KOPT-K1 (cell line): ENCODE results near the gene HPDL.
"Not testable (repeated sequence)": the region's sequence is repeated elsewhere in the genome, so short reads cannot be mapped to it uniquely, and the experiment has no call there.

Experiments used
- H3K27ac ChIP-seq: fragments of 200-600 bp; sonication (generic); 2 replicates; pipeline ENCODE4 v1.5.1; 2016; ENCODE audit warnings: antibody characterized with exemption, mild to moderate bottlenecking, low read depth, low read length; ENCODE audit not compliant: poor library complexity, severe bottlenecking
- H3K36me3 ChIP-seq: fragments of 200-600 bp; sonication (generic); 2 replicates; pipeline ENCODE4 v1.5.1; 2017; ENCODE audit warnings: antibody characterized with exemption, mild to moderate bottlenecking, low read length, moderate library complexity; ENCODE audit not compliant: insufficient read depth
- H3K9me3 ChIP-seq: fragments of 200-600 bp; sonication (generic); 2 replicates; pipeline ENCODE4 v1.5.1; 2017; ENCODE audit warnings: antibody characterized with exemption, low read length, mild to moderate bottlenecking; ENCODE audit not compliant: insufficient read depth, poor library complexity, severe bottlenecking

Gene HPDL

DNA sequence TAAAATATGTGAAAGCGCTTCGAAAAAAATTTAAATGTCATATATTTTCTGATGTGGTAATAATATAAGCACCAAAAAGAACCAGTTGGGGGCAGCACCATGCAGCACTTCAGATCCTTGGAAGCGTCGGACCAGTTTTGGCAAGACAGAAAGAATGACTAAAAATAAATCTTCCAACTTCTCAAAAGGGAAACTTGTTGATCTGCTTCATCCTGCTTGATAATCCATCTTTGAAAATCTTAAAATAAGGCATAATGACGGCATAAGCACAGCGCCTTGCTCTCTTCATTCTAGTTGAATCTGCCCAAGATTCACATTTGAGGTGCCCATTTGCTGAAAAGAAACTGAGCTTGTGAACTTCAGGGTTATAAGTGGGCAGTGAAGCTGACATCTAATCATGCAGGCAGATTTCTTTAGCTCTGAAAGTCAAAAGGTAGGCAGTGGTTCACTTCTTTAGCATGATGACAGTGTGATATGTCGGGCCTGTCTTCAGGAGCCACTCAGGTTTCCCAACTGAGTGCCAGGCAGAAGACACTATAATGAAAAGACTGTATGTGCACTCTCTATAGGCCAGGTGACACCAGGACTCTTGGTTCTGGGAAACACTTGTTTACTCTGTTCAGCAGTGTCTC is 33.3 kb downstream of the HPDL start:
- no peak overlapping the region for H3K27ac ChIP-seq
- H3K9me3 ChIP-seq = no peaks in the 10 kb centered on the region
- no peaks in the 10 kb centered on the region for H3K36me3 ChIP-seq

DNA sequence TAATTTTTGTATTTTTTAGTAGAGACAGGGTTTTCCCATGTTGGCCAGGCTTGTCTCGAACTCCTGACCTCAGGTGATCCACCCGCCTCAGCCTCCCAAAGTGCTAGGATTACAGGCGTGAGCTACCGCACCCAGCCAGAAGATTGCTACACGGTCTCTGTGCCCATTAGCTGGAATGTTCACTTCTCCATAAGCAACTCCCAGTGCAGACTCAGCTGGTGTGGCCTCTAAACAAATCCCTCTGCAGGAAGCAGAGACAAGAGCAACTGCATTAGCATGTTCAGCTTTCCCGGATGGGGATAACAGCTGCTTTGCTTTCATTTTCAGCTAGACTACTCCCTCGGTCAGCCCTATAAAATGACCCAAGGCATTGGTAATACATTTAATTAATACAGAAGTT is 34.3 kb downstream of the HPDL start:
- not testable (repeated sequence) for H3K9me3 ChIP-seq, H3K27ac ChIP-seq

GRCh38 chr1:45364294-45364693 is 37.6 kb downstream of the HPDL start:
- no peaks in the 10 kb centered on the region for H3K36me3 ChIP-seq
- no peak overlapping the region for H3K27ac ChIP-seq
- H3K9me3 ChIP-seq = no peaks in the 10 kb centered on the region

More for the DNA sequence above, 34.3 kb downstream of the HPDL start:
- H3K36me3 ChIP-seq = not testable (repeated sequence)

DNA sequence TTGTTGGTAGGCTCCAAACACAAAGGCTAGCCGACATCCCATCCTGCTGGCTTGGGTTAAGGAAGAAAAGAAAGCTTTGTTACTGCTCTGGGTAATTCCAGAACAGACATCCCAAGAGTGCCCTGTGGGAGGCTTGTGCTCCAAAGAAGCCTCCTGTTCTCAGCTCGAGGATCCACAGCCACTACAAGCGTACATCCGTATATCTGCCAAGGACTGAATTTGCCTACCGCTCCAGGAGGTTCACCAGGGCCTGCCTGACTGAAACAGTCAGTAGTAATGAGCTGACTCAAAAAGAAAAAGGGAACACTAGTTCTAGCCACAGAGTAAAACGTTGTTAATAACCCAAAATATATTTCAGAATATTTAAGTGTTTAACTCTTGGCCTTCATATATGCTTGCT is 38.4 kb downstream of the HPDL start:
- H3K36me3 ChIP-seq = no peaks in the 10 kb centered on the region
- H3K27ac ChIP-seq = no peak overlapping the region
- H3K9me3 ChIP-seq = no peaks in the 10 kb centered on the region

GRCh38 chr1:45370575-45370974 is 43.9 kb downstream of the HPDL start:
- H3K27ac ChIP-seq = no peak overlapping the region
- no peaks in the 10 kb centered on the region for H3K36me3 ChIP-seq
- no peaks in the 10 kb centered on the region for H3K9me3 ChIP-seq

- H3K36me3 ChIP-seq = no peaks in the 10 kb centered on the region
- H3K27ac ChIP-seq = no peak overlapping the region
- H3K9me3 ChIP-seq = no peaks in the 10 kb centered on the region
These were observed 46.9 kb downstream of the HPDL start for GRCh38 chr1:45373573-45373972.

DNA sequence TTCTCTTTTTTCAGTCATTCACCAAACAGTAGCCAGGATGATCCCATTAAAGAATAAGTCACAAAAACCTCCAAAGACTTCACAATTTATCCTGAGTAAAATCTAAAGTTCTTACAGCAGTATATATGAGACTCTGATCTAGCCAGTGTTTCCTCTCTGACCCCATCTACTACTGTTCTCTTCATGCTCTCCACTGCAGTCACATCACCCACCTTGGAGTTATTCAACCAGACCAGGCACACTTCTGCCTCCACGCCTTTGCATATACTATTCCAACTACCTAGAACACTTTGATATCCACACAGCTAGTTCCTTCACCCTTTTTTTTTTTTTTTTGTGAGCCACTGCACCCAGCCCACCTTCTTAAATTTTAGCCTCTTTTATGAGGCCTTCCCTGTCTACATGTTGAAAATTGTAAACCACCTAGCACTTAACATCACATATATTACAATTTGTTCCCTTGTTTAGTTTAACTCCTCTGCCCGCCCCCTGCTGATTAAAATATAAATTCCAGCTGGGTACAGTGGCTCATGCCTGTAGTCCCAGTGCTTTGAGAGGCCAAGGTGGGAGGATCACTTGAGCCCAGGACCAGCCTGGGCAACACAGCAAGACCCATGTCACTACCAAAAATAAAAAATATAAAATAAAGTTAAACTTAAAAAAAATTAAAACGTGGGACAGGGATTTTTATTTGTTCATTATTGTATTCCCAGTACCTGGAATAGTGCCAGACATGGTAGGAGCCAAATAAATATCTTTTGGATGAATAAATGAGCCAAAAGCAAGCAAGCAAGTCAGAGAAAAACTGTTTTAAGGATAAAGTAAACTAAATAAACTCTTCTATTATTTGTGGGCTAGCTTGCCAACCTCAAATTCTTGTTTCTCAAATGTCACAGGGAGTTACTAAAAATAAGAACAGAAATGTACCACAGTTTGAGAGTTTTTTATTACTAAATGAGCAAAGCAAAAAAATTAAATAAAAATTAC is 48.7 kb downstream of the HPDL start:
- no peaks in the 10 kb centered on the region for H3K36me3 ChIP-seq
- H3K27ac ChIP-seq = no peak overlapping the region
- H3K9me3 ChIP-seq = no peaks in the 10 kb centered on the region

DNA sequence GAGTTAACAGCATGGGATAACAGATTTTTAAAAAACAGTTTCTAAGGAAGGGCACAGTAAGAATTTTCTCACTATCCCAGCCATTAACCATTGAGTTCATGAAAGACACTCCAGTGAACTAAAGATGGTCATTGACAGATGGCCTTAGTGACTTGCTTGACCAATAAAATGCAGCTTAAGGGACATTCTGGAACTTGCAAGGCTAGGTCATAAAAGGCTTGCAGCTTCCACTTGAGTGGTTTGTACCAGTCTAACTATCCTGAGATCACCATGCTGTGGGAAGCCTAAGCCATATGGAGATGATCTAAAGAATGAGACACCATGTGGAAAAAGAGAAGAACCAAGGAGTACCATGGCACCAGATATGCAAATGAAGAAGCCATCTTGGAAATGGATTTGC is 51.5 kb downstream of the HPDL start:
- H3K27ac ChIP-seq = no peak overlapping the region
- H3K36me3 ChIP-seq = no peaks in the 10 kb centered on the region
- H3K9me3 ChIP-seq = no peaks in the 10 kb centered on the region
